SK-N-MC (cell line): ENCODE results near the gene RGS17.

Source experiments
- EZH2 ChIP-seq: fragments of 200-600 bp; sonication (generic); IDR thresholded peaks from one replicate; pipeline ENCODE4 v1.6.1; 2017; ENCODE audit warnings: antibody characterized with exemption
- FOXP2 ChIP-seq: optimal IDR thresholded peaks from 2 replicates; pipeline ENCODE3; 2011; ENCODE audit warnings: mild to moderate bottlenecking, moderate library complexity; ENCODE audit not compliant: insufficient read depth; ENCODE audit errors: extremely low read length, control extremely low read depth
- POLR2AphosphoS5 ChIP-seq: IDR thresholded peaks from 2 replicates; pipeline ENCODE4 v1.6.1; 2012; ENCODE audit warnings: mild to moderate bottlenecking, low read depth, low read length, borderline replicate concordance

- TF ChIP-seq POLR2AphosphoS5 (no peak), EZH2 (no peak), FOXP2 (no peak)
Observed at GRCh38 chr6:153034139-153034538, 96.9 kb downstream of the RGS17 start.
